Naive thymus-derived CD4-positive, alpha-beta T cell (primary cell): Measurements from ENCODE around the gene AP1S2. TPM values are rescaled to one million over a fixed set of nuclear protein-coding genes. Genes with fewer than 3 reads are reported as not detected.

Source experiments
- ATAC-seq: fragments of 150-1000 bp; cut with Tn5 transposase; 2 replicates; pipeline ENCODE4 v1.10.0; 2021; ENCODE audit warnings: mild to moderate bottlenecking, moderate library complexity
- CTCF ChIA-PET: fragments of 350-600 bp; sonication (Branson Sonifier 250); formaldehyde crosslinking; loops from one replicate; lab custom pipeline; 2021; ENCODE audit warnings: antibody characterized with exemption; lab: Charles Lee
- POLR2A ChIA-PET: fragments of 350-600 bp; sonication (Branson Sonifier 250); formaldehyde crosslinking; loops from one replicate; lab custom pipeline; 2021; ENCODE audit warnings: antibody characterized with exemption, inconsistent platforms; lab: Charles Lee
- DNase-seq, 9 donors: peaks; one replicate each; pipeline versions ENCODE4 v3.0.0 to v3.0.0-alpha.2; 2020 to 2022; ENCODE audit warnings: mixed read lengths in 1 of 9
- H3K27ac ChIP-seq: one replicate; pipeline ENCODE4 v1.7.0; 2013; ENCODE audit warnings: mild to moderate bottlenecking, low read depth, low read length, moderate library complexity
- H3K27me3 ChIP-seq, 2 donors: one replicate each; pipeline ENCODE4 v1.7.0; 2013; ENCODE audit warnings: low read length in 2 of 2, mild to moderate bottlenecking in 2 of 2, moderate library complexity in 2 of 2; ENCODE audit not compliant: control insufficient read depth in 2 of 2, insufficient read depth in 2 of 2
- H3K36me3 ChIP-seq, 3 experiments: 1 replicate in 2 of 3; 2 replicates in 1 of 3; pipeline ENCODE4 v1.7.0; 2013; ENCODE audit warnings: low read length in 3 of 3, mild to moderate bottlenecking in 3 of 3, moderate library complexity in 1 of 3; ENCODE audit not compliant: insufficient read depth in 3 of 3, control insufficient read depth in 2 of 3
- H3K4me1 ChIP-seq, 2 donors: one replicate each; pipeline ENCODE4 v1.7.0; 2013; ENCODE audit warnings: low read length in 2 of 2, mild to moderate bottlenecking in 2 of 2, moderate library complexity in 1 of 2; ENCODE audit not compliant: control insufficient read depth in 2 of 2, insufficient read depth in 2 of 2
- H3K4me3 ChIP-seq: 2 replicates; pipeline ENCODE4 v1.7.0; 2013; ENCODE audit warnings: mild to moderate bottlenecking, low read length
- H3K9me3 ChIP-seq, 3 experiments: 1 replicate in 2 of 3; 2 replicates in 1 of 3; pipeline ENCODE4 v1.7.0; 2013; ENCODE audit warnings: low read length in 3 of 3; ENCODE audit not compliant: control insufficient read depth in 2 of 3
- H3K27ac Mint-ChIP-seq, 9 donors: one replicate each; pipeline ENCODE4 v1.8.0; 2020 to 2022; ENCODE audit warnings: mixed read lengths in 9 of 9, mild to moderate bottlenecking in 8 of 9, moderate library complexity in 5 of 9, inconsistent platforms in 2 of 9
- H3K27me3 Mint-ChIP-seq, 5 donors: one replicate each; pipeline ENCODE4 v1.8.0; 2021 to 2022; ENCODE audit warnings: mixed read lengths in 5 of 5, mild to moderate bottlenecking in 1 of 5
- H3K36me3 Mint-ChIP-seq, 5 donors: one replicate each; pipeline ENCODE4 v1.8.0; 2020 to 2022; ENCODE audit warnings: mixed read lengths in 5 of 5, mild to moderate bottlenecking in 3 of 5, inconsistent platforms in 1 of 5
- H3K4me1 Mint-ChIP-seq, 7 donors: one replicate each; pipeline ENCODE4 v1.8.0; 2020 to 2022; ENCODE audit warnings: mixed read lengths in 7 of 7, mild to moderate bottlenecking in 3 of 7, inconsistent platforms in 1 of 7
- H3K4me3 Mint-ChIP-seq, 10 donors: one replicate each; pipeline ENCODE4 v1.8.0; 2020 to 2022; ENCODE audit warnings: mild to moderate bottlenecking in 10 of 10, mixed read lengths in 10 of 10, moderate library complexity in 6 of 10, inconsistent platforms in 2 of 10
- H3K9me3 Mint-ChIP-seq, 11 donors: one replicate each; pipeline ENCODE4 v1.8.0; 2020 to 2022; ENCODE audit warnings: mixed read lengths in 11 of 11, mild to moderate bottlenecking in 4 of 11, inconsistent platforms in 1 of 11, moderate library complexity in 1 of 11
- intact Hi-C, 2 donors: fragments of 100-400 bp; cut with micrococcal nuclease; formaldehyde crosslinking; loops; one replicate each; pipeline ENCODE4 v1.15.1; 2023
- polyA plus RNA-seq, 2 donors: library from polyadenylated mRNA; unstranded; fragments of 300-500 nt; fragmentation: Illumina TruSeq; gene quantifications; one replicate each; pipeline ENCODE4 v1.2.3, GENCODE V29; 2021
- total RNA-seq, 6 experiments: library from RNA in 5 of 6; stranded (reverse) in 5 of 6; gene quantifications; 1 replicate in 5 of 6; 2 replicates in 1 of 6; pipeline ENCODE4 v1.2.3 and lab custom pipeline; 2021 to 2026

Gene AP1S2
- total and polyA plus RNA-seq, 7 experiments from 2014 or later: 21.2 to 75.8 (median 25.4) TPM

DNA sequence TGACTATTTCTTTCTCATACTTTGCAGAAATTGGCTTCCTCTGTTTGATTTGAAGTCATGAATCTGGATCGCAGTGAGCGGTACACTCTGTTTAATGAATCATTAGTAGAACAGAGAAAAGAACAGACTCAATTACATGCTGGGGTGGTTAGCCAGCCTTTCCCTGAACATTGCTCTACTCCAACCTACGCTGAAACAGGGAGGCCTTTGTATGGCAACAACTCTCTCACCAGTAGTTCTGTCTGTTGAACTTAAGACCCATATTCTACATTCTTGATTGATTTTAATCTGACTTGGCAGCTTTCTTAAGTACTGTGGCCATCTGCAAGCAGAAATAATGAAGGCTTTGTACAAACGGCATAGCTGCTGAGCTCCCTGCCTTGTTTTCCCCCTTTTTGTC, 19.0 kb upstream of the AP1S2 start:
- Histone ChIP-seq H3K27me3 (no peaks in the 10 kb centered on the region), H3K4me1 (no peaks in the 10 kb centered on the region), H3K36me3 (no peaks in the 10 kb centered on the region), H3K9me3 (no peaks in the 10 kb centered on the region), H3K27ac (no peak overlapping the region), H3K4me3 (no peak overlapping the region)
- ChIA-PET POLR2A (no interaction called here), CTCF (no interaction called here)
- H3K9me3 Mint-ChIP-seq: peaks cover 0 to 2% (median 0%) of the 10 kb centered on the region in 11 donors
- H3K4me1 Mint-ChIP-seq: peaks cover 0 to 9% (median 6%) of the 10 kb centered on the region in 7 donors
- H3K4me3 Mint-ChIP-seq: no peak overlapping the region
- no peak overlapping the region for H3K27ac Mint-ChIP-seq
- intact Hi-C loops: no loop called here
- H3K27me3 Mint-ChIP-seq: peaks cover 0 to 3% (median 0%) of the 10 kb centered on the region in 5 donors
- ATAC-seq (no peak), DNase-seq (no peak)
- H3K36me3 Mint-ChIP-seq: no peaks in the 10 kb centered on the region

DNA sequence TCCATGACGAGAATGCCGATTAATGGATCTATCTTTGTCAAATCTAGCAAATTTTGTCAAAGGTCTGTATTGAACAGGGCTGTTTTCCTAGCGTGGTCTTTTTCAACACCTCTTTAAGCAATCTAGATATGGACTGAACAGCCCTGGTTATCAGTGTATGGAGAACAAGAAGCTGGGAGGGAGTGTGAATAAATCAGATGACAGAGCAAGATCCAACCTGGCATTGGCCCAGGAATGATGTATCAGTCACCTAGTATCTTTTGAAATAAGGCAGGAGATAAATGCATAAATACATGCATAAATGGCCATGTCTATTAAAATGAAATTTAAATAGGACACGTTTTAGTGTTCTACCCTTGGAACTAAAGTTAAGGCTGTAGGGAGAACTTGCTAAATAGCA, 15.7 kb upstream of the AP1S2 start:
- Mint-ChIP-seq H3K27ac (no peak overlapping the region), H3K4me1 (peaks cover 0 to 8% (median 6%) of the 10 kb centered on the region in 7 donors), H3K27me3 (peaks cover 0 to 3% (median 0%) of the 10 kb centered on the region in 5 donors), H3K4me3 (no peak overlapping the region), H3K36me3 (no peaks in the 10 kb centered on the region), H3K9me3 (no peaks in the 10 kb centered on the region)
- Histone ChIP-seq H3K27me3 (no peaks in the 10 kb centered on the region), H3K27ac (no peak overlapping the region), H3K4me3 (no peak overlapping the region), H3K36me3 (no peaks in the 10 kb centered on the region), H3K4me1 (no peaks in the 10 kb centered on the region), H3K9me3 (no peaks in the 10 kb centered on the region)
- POLR2A ChIA-PET: no interaction called here
- ATAC-seq (no peak), DNase-seq (no peak)
- CTCF ChIA-PET: no interaction called here
- intact Hi-C loops: no loop called here

DNA sequence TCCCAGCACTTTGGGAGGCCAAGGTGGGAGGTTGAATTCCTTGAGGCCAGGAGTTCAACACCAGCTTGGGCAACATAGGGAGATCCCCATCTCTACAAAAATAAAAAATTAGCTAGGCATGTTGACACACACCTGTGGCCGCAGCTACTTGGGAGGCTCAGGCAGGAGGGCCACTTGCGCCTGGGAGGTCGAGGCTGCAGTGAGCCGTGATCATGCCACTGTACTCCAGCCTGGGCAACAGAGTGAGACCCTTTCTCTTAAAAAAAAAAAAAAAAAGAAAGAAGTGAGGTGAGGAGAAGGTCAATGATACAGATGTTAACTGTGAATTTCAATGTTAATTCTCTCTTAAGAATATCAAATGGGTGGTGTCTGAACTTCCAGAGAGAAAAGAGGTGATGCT, 15.1 kb upstream of the AP1S2 start:
- H3K9me3 Mint-ChIP-seq: no peaks in the 10 kb centered on the region
- Histone ChIP-seq H3K36me3 (no peaks in the 10 kb centered on the region), H3K27ac (no peak overlapping the region), H3K9me3 (no peaks in the 10 kb centered on the region), H3K27me3 (no peaks in the 10 kb centered on the region), H3K4me1 (no peaks in the 10 kb centered on the region), H3K4me3 (no peak overlapping the region)
- intact Hi-C loops: no loop called here
- H3K4me1 Mint-ChIP-seq: peaks cover 0 to 2% (median under 1%) of the 10 kb centered on the region in 7 donors
- ATAC-seq (no peak), DNase-seq (no peak)
- H3K27ac Mint-ChIP-seq: no peak overlapping the region
- ChIA-PET POLR2A (no interaction called here), CTCF (no interaction called here)
- no peaks in the 10 kb centered on the region for H3K36me3 Mint-ChIP-seq
- no peak overlapping the region for H3K4me3 Mint-ChIP-seq
- H3K27me3 Mint-ChIP-seq: peaks cover 0 to 3% (median 0%) of the 10 kb centered on the region in 5 donors

DNA sequence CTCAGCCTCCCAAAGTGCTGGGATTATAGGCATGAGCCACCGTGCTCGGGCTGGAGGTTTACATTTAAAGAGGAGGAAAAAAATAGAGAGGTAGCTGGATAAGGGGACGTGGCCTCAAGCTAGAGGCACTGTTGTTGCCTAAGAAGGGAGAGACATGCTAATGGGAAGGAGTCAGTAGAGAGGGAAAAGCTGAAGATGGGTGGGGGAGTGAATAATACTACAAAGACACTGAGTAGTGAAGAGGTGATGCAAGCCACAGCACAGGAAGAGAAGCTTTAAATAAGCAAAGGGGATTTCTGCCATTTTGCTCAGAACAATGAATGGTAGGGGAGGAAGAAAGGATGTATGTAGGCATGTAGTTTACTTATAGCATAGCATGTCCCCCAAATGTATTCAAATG, 11.5 kb upstream of the AP1S2 start:
- ATAC-seq: no peak
- H3K9me3 Mint-ChIP-seq: no peaks in the 10 kb centered on the region
- no peaks in the 10 kb centered on the region for H3K36me3 Mint-ChIP-seq
- no peak overlapping the region for H3K27ac ChIP-seq
- no peaks in the 10 kb centered on the region for H3K4me1 ChIP-seq
- CTCF ChIA-PET: no interaction called here
- no peaks in the 10 kb centered on the region for H3K4me1 Mint-ChIP-seq
- no peak for DNase-seq
- intact Hi-C loops: no loop called here
- H3K27me3 Mint-ChIP-seq: peaks cover 0 to 3% (median 0%) of the 10 kb centered on the region in 5 donors
- no peaks in the 10 kb centered on the region for H3K9me3 ChIP-seq
- no peak overlapping the region for H3K27ac Mint-ChIP-seq
- H3K4me3 ChIP-seq: no peak overlapping the region
- H3K27me3 ChIP-seq: no peaks in the 10 kb centered on the region
- no peak overlapping the region for H3K4me3 Mint-ChIP-seq
- POLR2A ChIA-PET: interaction anchor here (1.0 kb wide), 1 partner anchor 10 kb away, joined by 4 read pairs; no protein-coding TSS in a partner anchor
- H3K36me3 ChIP-seq: no peaks in the 10 kb centered on the region

DNA sequence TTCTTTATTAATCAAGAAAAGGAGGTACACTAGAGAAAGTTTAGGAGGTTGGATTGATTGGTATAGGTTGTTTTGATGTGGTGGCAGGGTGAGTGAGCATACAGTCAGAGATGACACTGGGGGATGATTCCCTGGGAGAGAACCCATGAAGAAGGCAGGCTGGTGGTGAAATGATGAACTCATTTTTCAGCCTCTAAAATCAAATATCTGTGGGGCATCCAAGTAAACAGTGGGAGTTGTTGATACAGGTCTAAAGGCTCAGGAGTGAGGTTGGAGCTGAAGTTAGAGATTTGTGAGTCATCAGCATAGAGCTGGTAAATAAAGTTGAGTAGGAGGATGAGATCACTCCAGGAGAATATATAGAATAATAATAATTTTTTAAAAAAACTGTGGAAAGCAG, 10.0 kb upstream of the AP1S2 start:
- no peaks in the 10 kb centered on the region for H3K4me1 ChIP-seq
- Mint-ChIP-seq H3K9me3 (peaks cover 0 to 1% (median 0%) of the 10 kb centered on the region in 11 donors), H3K27me3 (peaks cover 0 to 3% (median 0%) of the 10 kb centered on the region in 5 donors), H3K27ac (no peak overlapping the region), H3K4me3 (no peak overlapping the region), H3K36me3 (no peaks in the 10 kb centered on the region), H3K4me1 (no peaks in the 10 kb centered on the region)
- no peak overlapping the region for H3K4me3 ChIP-seq
- no peaks in the 10 kb centered on the region for H3K36me3 ChIP-seq
- ATAC-seq (no peak), DNase-seq (no peak)
- H3K27ac ChIP-seq: no peak overlapping the region
- CTCF ChIA-PET: no interaction called here
- H3K27me3 ChIP-seq: no peaks in the 10 kb centered on the region
- no peaks in the 10 kb centered on the region for H3K9me3 ChIP-seq
- POLR2A ChIA-PET: no interaction called here
- intact Hi-C loops: no loop called here

DNA sequence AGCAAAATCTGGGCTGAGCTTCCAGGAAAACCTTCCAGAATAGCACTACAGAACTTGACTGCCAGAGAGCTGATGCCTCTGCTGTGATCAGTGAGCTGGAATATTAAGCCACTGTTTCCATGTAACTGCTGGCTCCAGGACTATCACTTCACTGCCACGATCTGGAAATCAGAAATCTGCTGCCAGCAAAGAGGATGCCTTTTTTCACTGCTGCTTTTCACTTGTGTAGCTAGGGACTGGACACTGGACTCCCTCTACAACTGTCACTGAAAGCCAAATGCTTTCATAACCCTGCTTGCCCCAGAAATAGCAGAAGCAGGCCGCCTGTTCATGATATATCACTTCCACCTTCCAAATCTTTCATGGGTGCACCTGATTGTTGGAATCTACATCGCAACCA, 9.4 kb upstream of the AP1S2 start:
- Mint-ChIP-seq H3K4me1 (no peaks in the 10 kb centered on the region), H3K27me3 (peaks cover 0 to 3% (median 0%) of the 10 kb centered on the region in 5 donors), H3K4me3 (no peak overlapping the region), H3K9me3 (peaks cover 0 to 1% (median 0%) of the 10 kb centered on the region in 11 donors), H3K36me3 (no peaks in the 10 kb centered on the region), H3K27ac (no peak overlapping the region)
- Histone ChIP-seq H3K9me3 (no peaks in the 10 kb centered on the region), H3K27ac (no peak overlapping the region), H3K4me1 (no peaks in the 10 kb centered on the region), H3K27me3 (no peaks in the 10 kb centered on the region), H3K4me3 (no peak overlapping the region), H3K36me3 (no peaks in the 10 kb centered on the region)
- CTCF ChIA-PET: no interaction called here
- ATAC-seq (no peak), DNase-seq (no peak)
- intact Hi-C loops: no loop called here
- POLR2A ChIA-PET: no interaction called here

DNA sequence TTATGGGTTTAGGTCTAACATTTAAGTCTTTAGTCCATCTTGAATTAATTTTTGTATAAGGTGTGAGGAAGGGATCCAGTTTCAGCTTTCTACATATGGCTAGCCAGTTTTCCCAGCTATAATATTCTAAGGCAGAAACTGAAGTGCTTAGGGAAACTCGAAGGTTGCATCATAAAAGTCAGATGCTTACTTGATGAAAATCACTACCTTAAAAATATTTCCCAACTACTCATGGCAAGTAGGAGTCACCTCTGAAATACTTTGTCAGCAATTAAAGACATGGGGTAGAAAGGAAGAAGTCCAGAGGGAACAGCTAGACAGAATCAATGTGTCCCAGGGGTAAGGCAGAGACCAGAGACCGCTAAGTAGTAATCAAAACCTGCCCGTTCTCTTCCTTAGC, 6.3 kb upstream of the AP1S2 start:
- Mint-ChIP-seq H3K27me3 (peaks cover 0 to 7% (median 0%) of the 10 kb centered on the region in 5 donors), H3K4me1 (peaks cover 0 to 5% (median 0%) of the 10 kb centered on the region in 7 donors), H3K36me3 (no peaks in the 10 kb centered on the region), H3K9me3 (peaks cover 0 to 2% (median 0%) of the 10 kb centered on the region in 11 donors), H3K27ac (no peak overlapping the region), H3K4me3 (no peak overlapping the region)
- no peaks in the 10 kb centered on the region for H3K9me3 ChIP-seq
- H3K4me1 ChIP-seq: peaks cover 0 to under 1% of the 10 kb centered on the region in 2 donors
- intact Hi-C loops: no loop called here
- ATAC-seq: no peak
- H3K27ac ChIP-seq: no peak overlapping the region
- POLR2A ChIA-PET: no interaction called here
- CTCF ChIA-PET: no interaction called here
- no peak for DNase-seq
- no peaks in the 10 kb centered on the region for H3K27me3 ChIP-seq
- no peak overlapping the region for H3K4me3 ChIP-seq
- H3K36me3 ChIP-seq: no peaks in the 10 kb centered on the region
